IPS-18a (cell line): Measurements from ENCODE around the gene CFAP210.

ENCODE experiments used
- H3K27ac ChIP-seq: one replicate; pipeline ENCODE4 v1.5.1; 2013; ENCODE audit warnings: low read length
- H3K27me3 ChIP-seq: one replicate; pipeline ENCODE4 v1.6.1; 2013; ENCODE audit warnings: mild to moderate bottlenecking, low read length; ENCODE audit not compliant: control insufficient read depth, insufficient read depth
- H3K36me3 ChIP-seq: one replicate; pipeline ENCODE4 v1.6.1; 2013; ENCODE audit warnings: low read depth, low read length; ENCODE audit not compliant: control insufficient read depth
- H3K4me1 ChIP-seq: one replicate; pipeline ENCODE4 v1.6.1; 2013; ENCODE audit warnings: low read depth, low read length; ENCODE audit not compliant: control insufficient read depth
- H3K4me3 ChIP-seq: one replicate; pipeline ENCODE4 v1.5.1; 2013; ENCODE audit warnings: low read length
- H3K9ac ChIP-seq: one replicate; pipeline ENCODE4 v1.6.1; 2013; ENCODE audit warnings: mild to moderate bottlenecking, low read length, moderate library complexity
- H3K9me3 ChIP-seq: one replicate; pipeline ENCODE4 v1.6.1; 2013; ENCODE audit warnings: low read depth, low read length; ENCODE audit not compliant: control insufficient read depth

CFAP210 gene

GRCh38 chr2:169667583-169667982, 26.6 kb downstream of the CFAP210 start:
- Histone ChIP-seq H3K36me3 (no peaks in the 10 kb centered on the region), H3K27me3 (no peaks in the 10 kb centered on the region), H3K9me3 (no peaks in the 10 kb centered on the region), H3K4me3 (no peak overlapping the region), H3K4me1 (no peaks in the 10 kb centered on the region), H3K9ac (no peak overlapping the region), H3K27ac (no peak overlapping the region)

DNA sequence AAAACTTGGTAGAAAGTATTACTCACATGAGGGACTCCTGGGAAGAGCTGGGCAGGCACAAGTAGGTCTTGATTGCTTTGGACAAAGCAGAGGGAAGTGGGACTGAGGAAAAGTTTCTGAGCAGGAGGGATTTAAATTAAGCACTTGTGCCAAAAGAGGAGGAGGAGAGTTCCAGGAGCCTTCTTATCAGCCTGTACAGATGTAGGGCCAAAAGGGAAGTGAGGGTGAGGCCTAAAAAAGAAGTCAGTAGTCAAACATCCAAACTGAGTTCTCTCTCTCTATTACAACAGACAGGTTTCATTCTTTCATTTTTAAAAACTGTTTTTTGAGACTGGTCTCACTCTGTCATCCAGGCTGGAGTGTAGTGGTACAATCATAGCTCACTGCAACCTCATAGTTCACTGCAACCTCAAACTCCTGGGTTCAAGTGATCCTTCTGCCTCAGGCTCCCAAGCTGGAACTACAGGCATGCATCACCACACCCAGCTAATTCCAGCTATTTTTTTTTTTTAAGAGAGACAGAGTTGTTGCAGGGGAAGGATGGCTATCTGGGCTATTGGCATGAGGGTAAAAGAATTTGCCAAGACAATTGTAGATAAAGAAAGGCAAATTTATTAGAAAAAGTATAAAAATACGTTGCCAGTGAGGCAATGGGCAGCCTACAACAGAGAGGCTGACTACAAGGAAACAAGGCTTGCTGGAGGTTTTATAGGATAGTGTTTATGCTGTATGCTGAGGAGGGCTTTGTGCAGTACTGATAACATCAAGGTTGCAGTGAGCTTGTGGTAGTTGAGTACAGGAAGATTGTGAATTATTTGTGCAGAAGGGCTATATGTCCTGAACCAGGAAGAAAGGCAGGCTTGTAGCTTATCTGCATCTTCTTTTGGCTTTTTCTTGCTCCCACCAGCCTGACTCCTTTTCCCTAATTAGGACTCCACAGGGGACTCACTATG, 29.0 kb downstream of the CFAP210 start:
- no peak overlapping the region for H3K4me3 ChIP-seq
- no peaks in the 10 kb centered on the region for H3K9me3 ChIP-seq
- H3K4me1 ChIP-seq = no peaks in the 10 kb centered on the region
- H3K27me3 ChIP-seq = no peaks in the 10 kb centered on the region
- H3K9ac ChIP-seq = no peak overlapping the region
- H3K27ac ChIP-seq = no peak overlapping the region
- H3K36me3 ChIP-seq = no peaks in the 10 kb centered on the region

DNA sequence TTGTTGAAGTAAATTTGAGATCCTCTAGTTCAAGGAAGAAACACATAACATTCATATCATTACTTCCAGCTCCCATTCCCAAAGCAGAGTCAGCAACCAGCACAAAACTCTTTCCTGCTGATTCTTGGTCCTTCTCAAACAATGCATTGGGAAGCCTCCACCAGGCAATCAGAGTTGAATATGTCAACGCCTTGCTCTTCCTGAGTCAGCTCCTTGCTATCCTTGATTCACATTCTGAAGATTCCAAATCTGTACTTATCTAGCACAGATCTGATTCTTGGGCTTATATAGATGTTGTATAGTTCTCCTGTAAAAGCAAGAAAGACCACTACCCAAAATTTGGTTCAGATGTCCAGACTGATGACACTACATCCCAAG, 29.6 kb downstream of the CFAP210 start:
- Histone ChIP-seq H3K36me3 (no peaks in the 10 kb centered on the region), H3K4me1 (no peaks in the 10 kb centered on the region), H3K4me3 (no peak overlapping the region), H3K9ac (no peak overlapping the region), H3K27ac (no peak overlapping the region), H3K9me3 (no peaks in the 10 kb centered on the region), H3K27me3 (no peaks in the 10 kb centered on the region)

- H3K36me3 ChIP-seq = no peaks in the 10 kb centered on the region
- H3K9ac ChIP-seq = no peak overlapping the region
- no peaks in the 10 kb centered on the region for H3K27me3 ChIP-seq
- no peak overlapping the region for H3K4me3 ChIP-seq
- no peaks in the 10 kb centered on the region for H3K9me3 ChIP-seq
- H3K27ac ChIP-seq = no peak overlapping the region
- no peaks in the 10 kb centered on the region for H3K4me1 ChIP-seq
These were observed 31.0 kb downstream of the CFAP210 start for GRCh38 chr2:169663247-169663646.

DNA sequence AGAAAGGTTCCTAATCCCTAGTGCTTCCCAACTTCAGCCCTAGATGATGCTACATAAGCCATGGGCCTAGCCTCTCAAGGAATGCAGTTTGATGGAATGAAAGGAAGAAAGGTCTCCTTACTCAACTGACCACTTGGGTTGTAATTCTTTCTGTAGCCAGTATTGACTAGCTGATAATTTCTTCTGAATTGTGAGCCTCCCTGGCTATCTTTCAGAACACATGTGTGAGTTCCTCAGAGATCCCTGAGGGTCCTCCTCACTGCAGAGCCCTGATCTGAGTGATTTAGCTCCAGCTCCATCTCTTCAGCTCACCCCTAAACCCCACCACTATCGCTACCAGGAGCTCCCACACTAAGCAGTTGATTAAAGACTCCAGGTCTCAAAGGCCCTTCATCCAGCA, 31.5 kb downstream of the CFAP210 start:
- H3K9me3 ChIP-seq = no peaks in the 10 kb centered on the region
- H3K4me1 ChIP-seq = no peaks in the 10 kb centered on the region
- no peaks in the 10 kb centered on the region for H3K36me3 ChIP-seq
- no peaks in the 10 kb centered on the region for H3K27me3 ChIP-seq
- no peak overlapping the region for H3K4me3 ChIP-seq
- H3K27ac ChIP-seq = no peak overlapping the region
- H3K9ac ChIP-seq = no peak overlapping the region

DNA sequence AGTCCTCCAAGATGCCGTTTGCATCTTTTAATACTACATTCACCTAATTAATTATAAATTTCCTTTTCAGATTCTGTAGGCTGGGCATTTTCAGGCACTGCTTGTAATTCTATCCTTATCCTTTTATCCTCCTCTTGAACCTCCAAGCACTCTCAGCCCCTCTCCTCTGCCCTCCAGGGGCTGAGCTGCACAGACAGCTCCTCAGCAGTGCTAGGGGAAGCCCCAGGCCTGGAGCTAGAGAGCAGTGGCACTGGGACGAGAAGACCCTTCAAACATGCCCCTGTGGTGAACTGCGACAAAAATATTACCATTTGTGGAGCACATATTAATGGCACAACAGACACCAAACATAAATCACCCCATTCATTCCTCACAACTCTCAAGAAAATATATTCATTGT, 32.9 kb downstream of the CFAP210 start:
- Histone ChIP-seq H3K4me3 (no peak overlapping the region), H3K4me1 (no peaks in the 10 kb centered on the region), H3K9me3 (no peaks in the 10 kb centered on the region), H3K27ac (no peak overlapping the region), H3K36me3 (no peaks in the 10 kb centered on the region), H3K27me3 (no peaks in the 10 kb centered on the region), H3K9ac (no peak overlapping the region)

- no peak overlapping the region for H3K9ac ChIP-seq
- no peak overlapping the region for H3K27ac ChIP-seq
- no peaks in the 10 kb centered on the region for H3K4me1 ChIP-seq
- no peaks in the 10 kb centered on the region for H3K36me3 ChIP-seq
- no peaks in the 10 kb centered on the region for H3K9me3 ChIP-seq
- no peaks in the 10 kb centered on the region for H3K27me3 ChIP-seq
- no peak overlapping the region for H3K4me3 ChIP-seq
These were observed 34.9 kb downstream of the CFAP210 start for GRCh38 chr2:169659320-169659719.

DNA sequence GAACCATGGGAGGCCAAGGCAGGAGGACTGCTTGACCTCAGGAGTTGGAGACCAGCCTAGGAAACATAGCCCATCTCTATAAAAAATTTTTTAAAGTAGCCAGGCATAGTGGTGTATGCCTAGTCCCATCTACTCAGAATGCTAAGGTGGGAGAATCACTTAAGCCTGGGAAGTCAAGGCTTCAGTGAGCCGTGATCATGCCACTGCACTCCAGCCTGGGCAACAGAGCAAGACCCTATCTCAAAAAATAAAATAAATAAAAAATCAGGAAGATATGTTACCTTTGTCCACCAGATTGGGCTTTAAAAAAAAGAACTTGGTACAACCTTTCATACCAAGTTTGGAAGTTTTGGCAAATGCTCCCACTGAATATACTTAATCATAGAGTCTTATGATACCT, 35.3 kb downstream of the CFAP210 start:
- H3K4me3 ChIP-seq = no peak overlapping the region
- H3K27me3 ChIP-seq = no peaks in the 10 kb centered on the region
- no peaks in the 10 kb centered on the region for H3K4me1 ChIP-seq
- no peak overlapping the region for H3K9ac ChIP-seq
- H3K36me3 ChIP-seq = no peaks in the 10 kb centered on the region
- H3K9me3 ChIP-seq = no peaks in the 10 kb centered on the region
- H3K27ac ChIP-seq = no peak overlapping the region

- Histone ChIP-seq H3K4me1 (no peaks in the 10 kb centered on the region), H3K36me3 (no peaks in the 10 kb centered on the region), H3K9me3 (no peaks in the 10 kb centered on the region), H3K27me3 (no peaks in the 10 kb centered on the region), H3K27ac (no peak overlapping the region), H3K9ac (no peak overlapping the region), H3K4me3 (no peak overlapping the region)
These were observed 38.0 kb downstream of the CFAP210 start for GRCh38 chr2:169656164-169656563.

DNA sequence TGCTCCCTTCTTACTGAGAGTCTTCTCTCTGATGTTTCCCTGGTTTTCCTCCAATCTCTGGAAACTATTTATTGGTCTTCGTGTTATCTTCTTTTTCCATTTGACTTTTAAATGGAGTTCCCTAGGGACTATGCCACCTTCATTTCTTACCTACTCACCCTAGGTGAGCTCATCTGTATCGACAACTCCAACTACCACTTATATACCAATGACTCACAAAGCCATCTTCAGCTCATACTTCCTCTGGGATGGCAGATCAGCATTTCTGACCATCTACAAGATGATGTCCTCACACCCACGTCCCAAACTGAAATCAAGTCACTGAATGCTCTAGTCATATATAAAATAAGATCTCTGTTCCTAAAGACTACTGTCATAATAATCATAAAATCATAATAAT, 40.6 kb downstream of the CFAP210 start:
- Histone ChIP-seq H3K36me3 (no peaks in the 10 kb centered on the region), H3K4me1 (no peaks in the 10 kb centered on the region), H3K4me3 (no peak overlapping the region), H3K27ac (no peak overlapping the region), H3K27me3 (no peaks in the 10 kb centered on the region), H3K9me3 (no peaks in the 10 kb centered on the region), H3K9ac (no peak overlapping the region)

DNA sequence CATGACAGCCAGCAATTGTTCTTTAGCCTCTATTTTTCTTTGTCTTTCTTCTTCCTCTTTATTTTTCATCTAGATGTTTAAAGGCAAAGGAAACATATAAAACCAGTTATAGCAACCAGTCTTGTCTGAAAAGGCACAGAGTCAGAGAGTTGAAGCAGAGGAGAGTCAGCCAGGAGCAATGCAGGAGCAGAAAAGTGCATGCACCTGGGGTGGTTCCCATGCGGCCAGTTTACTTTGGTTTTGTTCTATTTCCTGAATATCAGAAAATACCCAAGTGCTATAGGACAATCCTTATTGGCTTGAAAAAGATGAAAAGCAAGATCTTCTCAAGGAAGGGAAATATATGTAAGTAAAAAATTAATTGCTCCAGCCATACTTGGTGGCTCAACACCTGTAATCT, 44.9 kb downstream of the CFAP210 start:
- Histone ChIP-seq H3K4me3 (no peak overlapping the region), H3K27ac (no peak overlapping the region), H3K9me3 (no peaks in the 10 kb centered on the region), H3K36me3 (no peaks in the 10 kb centered on the region), H3K4me1 (no peaks in the 10 kb centered on the region), H3K27me3 (no peaks in the 10 kb centered on the region), H3K9ac (no peak overlapping the region)

DNA sequence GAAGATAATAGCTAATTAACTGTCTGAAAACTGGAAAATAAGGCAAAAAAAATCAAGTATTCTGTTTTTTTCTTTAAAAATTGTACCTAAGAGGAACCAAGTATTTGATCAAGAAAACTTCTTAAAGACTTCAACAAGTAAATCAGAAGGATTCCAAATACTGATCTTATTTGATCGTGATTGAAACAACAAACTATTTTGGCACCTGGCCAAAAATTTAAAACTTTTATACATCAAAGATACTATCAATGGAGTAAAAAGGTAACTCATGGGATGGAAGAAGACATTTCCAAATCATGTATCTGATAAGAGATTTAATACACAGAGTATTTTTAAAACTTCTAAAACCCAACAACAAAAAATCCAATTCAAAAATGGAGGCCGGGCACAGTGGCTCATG, 46.7 kb downstream of the CFAP210 start:
- no peaks in the 10 kb centered on the region for H3K4me1 ChIP-seq
- H3K27ac ChIP-seq = no peak overlapping the region
- no peaks in the 10 kb centered on the region for H3K9me3 ChIP-seq
- no peak overlapping the region for H3K9ac ChIP-seq
- H3K4me3 ChIP-seq = no peak overlapping the region
- H3K36me3 ChIP-seq = no peaks in the 10 kb centered on the region
- H3K27me3 ChIP-seq = no peaks in the 10 kb centered on the region
